ENCODE results near the gene ZNF862. TPM values are rescaled to one million over a fixed set of nuclear protein-coding genes. Genes with fewer than 3 reads are reported as not detected.
A peak's percentile ranks its signal among the peaks of the same experiment; 100 is the strongest.

Gene ZNF862
- total RNA-seq, 1 donor from 2014 or later, result 27.4 TPM

DNA sequence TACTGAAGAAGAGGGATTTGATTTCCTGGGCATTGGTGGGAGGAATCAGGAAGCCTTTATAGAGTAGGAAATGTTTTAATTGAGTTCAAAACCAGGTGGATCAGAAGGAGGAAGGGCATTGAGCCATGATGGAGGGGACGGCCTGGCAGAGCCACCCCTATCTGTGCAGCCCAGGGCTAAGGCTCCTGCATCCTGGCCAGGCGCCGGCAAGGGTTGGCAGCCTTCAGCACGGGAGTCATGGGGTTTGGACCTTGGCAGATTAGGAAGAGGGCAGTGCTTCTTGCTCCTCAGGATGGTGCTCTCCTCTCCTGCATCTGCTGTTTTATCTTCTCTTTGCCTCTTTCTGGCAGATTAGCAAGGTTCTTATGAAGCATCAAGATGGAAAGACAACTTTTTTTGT is 12.5 kb downstream of the ZNF862 start:
- peaks cover 19% of the 10 kb centered on the region for H3K4me1 Mint-ChIP-seq
- H3K9me3 Mint-ChIP-seq, result no peaks in the 10 kb centered on the region
- no peak for DNase-seq (ENCODE audit: low spot score in 2 of 2, unreplicated experiment in 2 of 2)
- peaks cover 12% of the 10 kb centered on the region for H3K36me3 Mint-ChIP-seq
- no peak overlapping the region for H3K4me3 Mint-ChIP-seq
- H3K27me3 Mint-ChIP-seq (ENCODE audit: low read depth), result no peaks in the 10 kb centered on the region
- TF ChIP-seq, protein P1, sequence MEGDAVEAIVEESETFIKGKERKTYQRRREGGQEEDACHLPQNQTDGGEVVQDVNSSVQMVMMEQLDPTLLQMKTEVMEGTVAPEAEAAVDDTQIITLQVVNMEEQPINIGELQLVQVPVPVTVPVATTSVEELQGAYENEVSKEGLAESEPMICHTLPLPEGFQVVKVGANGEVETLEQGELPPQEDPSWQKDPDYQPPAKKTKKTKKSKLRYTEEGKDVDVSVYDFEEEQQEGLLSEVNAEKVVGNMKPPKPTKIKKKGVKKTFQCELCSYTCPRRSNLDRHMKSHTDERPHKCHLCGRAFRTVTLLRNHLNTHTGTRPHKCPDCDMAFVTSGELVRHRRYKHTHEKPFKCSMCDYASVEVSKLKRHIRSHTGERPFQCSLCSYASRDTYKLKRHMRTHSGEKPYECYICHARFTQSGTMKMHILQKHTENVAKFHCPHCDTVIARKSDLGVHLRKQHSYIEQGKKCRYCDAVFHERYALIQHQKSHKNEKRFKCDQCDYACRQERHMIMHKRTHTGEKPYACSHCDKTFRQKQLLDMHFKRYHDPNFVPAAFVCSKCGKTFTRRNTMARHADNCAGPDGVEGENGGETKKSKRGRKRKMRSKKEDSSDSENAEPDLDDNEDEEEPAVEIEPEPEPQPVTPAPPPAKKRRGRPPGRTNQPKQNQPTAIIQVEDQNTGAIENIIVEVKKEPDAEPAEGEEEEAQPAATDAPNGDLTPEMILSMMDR (IDR thresholded peaks at IDR 0.05; ENCODE audit: unreplicated experiment), result no peak
- no peak overlapping the region for H3K27ac Mint-ChIP-seq

DNA sequence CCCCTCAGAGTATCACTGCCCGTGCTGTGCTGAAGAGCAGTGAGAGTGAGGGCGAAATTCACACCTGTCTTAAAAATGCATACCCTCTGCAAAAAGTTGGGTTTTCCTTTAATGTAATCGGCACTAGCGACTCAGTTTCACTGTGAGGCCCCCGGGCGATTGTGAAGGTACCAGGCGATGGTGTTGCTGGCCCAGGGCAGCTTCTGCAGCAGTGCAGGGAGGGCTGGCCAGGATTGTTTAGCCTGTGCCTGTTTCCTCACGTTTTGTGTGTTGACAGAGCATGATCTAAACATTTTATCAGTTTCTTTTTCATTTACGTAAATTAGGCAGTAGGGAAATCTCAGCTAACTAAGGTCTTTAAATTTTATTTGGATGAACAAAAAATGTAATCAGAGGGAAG is 13.3 kb downstream of the ZNF862 start:
- Mint-ChIP-seq H3K4me1 (peaks cover 26% of the 10 kb centered on the region), H3K4me3 (no peak overlapping the region), H3K27me3 (ENCODE audit: low read depth) (no peaks in the 10 kb centered on the region), H3K36me3 (peaks cover 7% of the 10 kb centered on the region), H3K9me3 (no peaks in the 10 kb centered on the region), H3K27ac (no peak overlapping the region)
- no peak for DNase-seq (ENCODE audit: low spot score in 2 of 2, unreplicated experiment in 2 of 2)
- TF ChIP-seq, protein P1 (IDR thresholded peaks at IDR 0.05; ENCODE audit: unreplicated experiment), result no peak

- DNase-seq (ENCODE audit: low spot score in 2 of 2, unreplicated experiment in 2 of 2), result no peak
- Mint-ChIP-seq H3K27me3 (ENCODE audit: low read depth) (no peaks in the 10 kb centered on the region), H3K36me3 (peaks cover 7% of the 10 kb centered on the region)
These were observed 15.0 kb downstream of the ZNF862 start for GRCh38 chr7:149853157-149853556.

DNA sequence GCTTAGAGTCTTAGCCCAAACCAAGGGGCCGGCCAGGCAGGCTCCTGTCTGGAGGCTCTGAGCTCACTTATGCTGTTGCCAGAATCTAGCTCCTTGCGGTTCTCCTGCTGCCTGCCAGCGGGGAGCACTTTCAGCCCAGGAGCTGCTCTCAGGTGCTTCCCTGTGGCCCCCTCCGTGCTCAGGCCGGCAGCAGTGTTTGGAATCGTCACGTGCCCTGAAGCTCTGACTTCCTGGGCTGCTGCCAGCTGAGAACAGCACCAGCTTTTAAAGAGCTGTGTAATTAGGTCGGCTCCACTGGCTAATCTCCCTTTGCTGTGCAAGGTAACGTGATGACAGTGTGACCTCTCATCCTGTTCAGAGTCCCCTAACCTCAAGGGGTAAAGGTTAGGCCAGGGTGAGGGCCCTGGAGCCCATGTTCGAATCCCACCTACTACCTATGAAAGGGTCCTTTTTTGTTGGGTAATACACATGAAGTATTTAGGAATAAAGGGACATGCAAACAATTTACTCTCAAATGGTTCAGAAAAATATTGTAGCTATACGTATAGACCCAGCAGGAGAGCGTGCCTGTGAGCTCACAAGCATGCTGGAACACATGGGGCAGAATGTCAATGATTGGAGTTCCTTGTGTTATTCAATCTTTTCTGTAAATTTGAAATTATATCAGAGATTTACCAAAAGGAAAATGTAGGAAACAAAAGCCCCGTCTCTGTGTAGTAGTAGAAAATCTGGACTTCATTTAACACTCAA is 16.6 kb downstream of the ZNF862 start:
- Mint-ChIP-seq H3K4me1 (peaks cover 30% of the 10 kb centered on the region), H3K27me3 (ENCODE audit: low read depth) (no peaks in the 10 kb centered on the region), H3K27ac (peak overlapping the region; percentile 98), H3K4me3 (peak overlapping the region; percentile 39), H3K9me3 (no peaks in the 10 kb centered on the region), H3K36me3 (peaks cover 6% of the 10 kb centered on the region)
- TF ChIP-seq, protein P1 (IDR thresholded peaks at IDR 0.05; ENCODE audit: unreplicated experiment), result no peak
- peak in 1 of 2 experiments; percentile 68 for DNase-seq (ENCODE audit: low spot score in 2 of 2, unreplicated experiment in 2 of 2)

More at GRCh38 chr7:149853157-149853556, 15.0 kb downstream of the ZNF862 start:
- TF ChIP-seq, protein P1 (IDR thresholded peaks at IDR 0.05; ENCODE audit: unreplicated experiment), result no peak
- Mint-ChIP-seq H3K27ac (no peak overlapping the region), H3K4me1 (peaks cover 30% of the 10 kb centered on the region), H3K4me3 (no peak overlapping the region), H3K9me3 (no peaks in the 10 kb centered on the region)

DNA sequence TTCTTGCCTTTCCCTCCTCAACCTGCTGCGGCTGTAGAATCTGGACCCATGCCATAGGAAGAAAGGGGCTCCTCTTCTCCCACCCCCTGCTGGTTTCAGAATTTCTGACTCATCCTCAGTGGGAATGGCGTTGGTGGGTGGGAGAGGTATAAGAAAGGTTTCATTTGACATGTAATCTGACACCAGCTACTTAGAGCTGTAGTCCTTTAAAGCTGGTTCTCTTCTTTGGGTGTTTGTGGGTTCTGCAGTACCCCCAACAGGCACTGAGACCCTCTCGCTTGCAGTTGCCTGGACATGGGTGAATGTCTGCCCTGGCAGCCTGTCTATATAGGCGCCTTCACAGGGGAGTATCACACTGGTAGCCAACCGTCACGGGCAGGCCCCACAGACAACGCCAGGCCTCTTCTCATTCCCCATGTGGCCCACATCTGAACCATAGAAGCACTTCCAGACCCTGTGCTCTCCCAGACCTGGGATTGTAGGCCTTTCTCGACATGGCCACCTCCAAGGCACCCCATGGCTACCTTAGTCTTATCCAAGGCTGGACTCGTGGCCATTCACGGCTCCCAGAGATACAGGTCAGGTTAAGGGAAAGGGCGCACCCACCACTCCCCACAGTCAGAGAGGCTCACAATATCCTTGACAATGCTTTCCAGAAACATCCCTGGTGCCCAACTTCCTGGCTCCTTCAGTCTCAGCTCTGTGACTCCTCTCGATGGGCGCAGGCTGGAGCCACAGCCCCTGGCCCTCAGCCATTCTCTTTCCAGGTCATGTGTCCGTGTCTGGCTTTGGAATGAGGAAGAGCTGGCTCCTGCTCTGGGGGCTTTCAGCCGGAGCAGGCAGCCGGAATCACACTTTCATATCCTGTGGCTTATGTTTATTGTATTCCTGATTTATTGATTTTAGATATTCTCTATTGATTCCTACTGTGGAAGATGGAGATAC is 17.5 kb downstream of the ZNF862 start:
- peak overlapping the region; percentile 98 for H3K27ac Mint-ChIP-seq
- H3K4me1 Mint-ChIP-seq, result peaks cover 30% of the 10 kb centered on the region
- no peaks in the 10 kb centered on the region for H3K27me3 Mint-ChIP-seq (ENCODE audit: low read depth)
- peaks cover 13% of the 10 kb centered on the region for H3K36me3 Mint-ChIP-seq
- DNase-seq (ENCODE audit: low spot score in 2 of 2, unreplicated experiment in 2 of 2), result peak in 1 of 2 experiments; percentile 44
- H3K9me3 Mint-ChIP-seq, result no peaks in the 10 kb centered on the region
- TF ChIP-seq, protein P1 (IDR thresholded peaks at IDR 0.05; ENCODE audit: unreplicated experiment), result no peak
- peak overlapping the region; percentile 16 for H3K4me3 Mint-ChIP-seq
